ENCODE measurements around the gene CHP2.
"Not testable (repeated sequence)": the region's sequence is repeated elsewhere in the genome, so short reads cannot be mapped to it uniquely, and the experiment has no call there.

Gene CHP2

DNA sequence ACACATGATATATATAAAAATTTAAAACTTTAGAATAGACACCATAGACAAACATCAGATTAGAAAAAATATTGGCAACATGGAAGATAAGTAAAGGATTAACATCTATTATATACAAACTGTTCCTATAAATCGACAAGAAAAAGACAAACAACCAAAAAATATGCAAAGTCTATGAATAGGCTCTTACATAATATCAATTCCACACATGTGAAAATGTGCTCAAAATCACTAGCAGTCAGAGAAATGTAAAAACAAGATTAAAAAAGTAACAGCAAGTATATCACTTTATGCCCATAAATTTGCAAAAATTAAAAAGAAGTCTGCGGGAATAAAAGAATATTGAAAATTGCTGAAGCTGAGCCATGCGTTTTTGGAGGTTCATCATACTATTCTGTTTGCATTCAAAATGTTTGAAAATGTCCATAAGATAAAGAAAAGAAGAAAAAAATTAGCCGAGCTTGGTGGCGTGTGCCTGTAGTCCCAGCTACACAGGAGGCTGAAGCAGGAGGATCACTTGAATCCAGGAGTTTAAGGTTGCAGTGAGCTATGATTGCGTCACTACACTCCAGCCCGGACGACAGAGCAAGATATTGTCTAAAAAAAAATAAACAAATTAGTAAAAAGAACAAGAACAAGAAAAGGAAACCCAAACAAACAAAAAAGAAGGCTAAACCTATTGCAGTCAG lies 30.6 kb upstream of the CHP2 start:
- H3K27ac ChIP-seq (ENCODE audit: low read depth, low read length), result no peak overlapping the region
- H3K27me3 ChIP-seq (ENCODE audit: insufficient read depth, low read length), result no peaks in the 10 kb centered on the region
- no peaks in the 10 kb centered on the region for H3K4me1 ChIP-seq (ENCODE audit: insufficient read depth, low read length)
- no peaks in the 10 kb centered on the region for H3K36me3 ChIP-seq (ENCODE audit: insufficient read depth, low read length)
- no peak overlapping the region for H3K4me3 ChIP-seq (ENCODE audit: low read length)
- WGBS, result 88% methylated on average over 5 of the region's 8 CpGs
- H3K9me3 ChIP-seq (ENCODE audit: insufficient read depth, low read depth, low read length), result no peaks in the 10 kb centered on the region
- H3K9ac ChIP-seq (ENCODE audit: low read depth, low read length), result no peak overlapping the region

DNA sequence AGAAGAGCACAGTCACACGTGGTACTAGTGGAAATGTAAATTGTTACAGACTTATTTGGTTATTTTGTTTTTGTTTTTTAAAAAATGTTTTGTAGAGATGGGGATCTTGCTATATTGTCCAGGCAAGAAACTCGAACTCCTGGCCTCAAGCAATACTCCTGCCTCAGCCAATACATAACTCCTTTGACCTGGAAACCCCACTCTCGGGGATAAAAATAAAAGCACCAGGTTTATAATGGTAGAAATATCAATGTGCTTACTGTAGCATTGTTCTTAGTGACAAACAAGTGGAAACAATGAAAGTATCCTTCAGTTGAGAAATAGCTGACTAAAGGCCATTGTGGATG lies 30.1 kb upstream of the CHP2 start:
- Histone ChIP-seq H3K4me1 (ENCODE audit: insufficient read depth, low read length) (no peaks in the 10 kb centered on the region), H3K9me3 (ENCODE audit: insufficient read depth, low read depth, low read length) (no peaks in the 10 kb centered on the region), H3K9ac (ENCODE audit: low read depth, low read length) (no peak overlapping the region), H3K4me3 (ENCODE audit: low read length) (no peak overlapping the region), H3K27me3 (ENCODE audit: insufficient read depth, low read length) (no peaks in the 10 kb centered on the region), H3K36me3 (ENCODE audit: insufficient read depth, low read length) (no peaks in the 10 kb centered on the region), H3K27ac (ENCODE audit: low read depth, low read length) (no peak overlapping the region)
- 84% methylated on average over 2 of the region's 3 CpGs for WGBS

- Histone ChIP-seq H3K9ac (ENCODE audit: low read depth, low read length) (no peak overlapping the region), H3K9me3 (ENCODE audit: insufficient read depth, low read depth, low read length) (no peaks in the 10 kb centered on the region), H3K36me3 (ENCODE audit: insufficient read depth, low read length) (no peaks in the 10 kb centered on the region), H3K4me3 (ENCODE audit: low read length) (no peak overlapping the region), H3K27me3 (ENCODE audit: insufficient read depth, low read length) (no peaks in the 10 kb centered on the region), H3K4me1 (ENCODE audit: insufficient read depth, low read length) (no peaks in the 10 kb centered on the region), H3K27ac (ENCODE audit: low read depth, low read length) (no peak overlapping the region)
- WGBS, result 91% methylated on average over 3 of the region's 3 CpGs
Measured at GRCh38 chr16:23726710-23727109, 28.1 kb upstream of the CHP2 start.

- H3K27me3 ChIP-seq (ENCODE audit: insufficient read depth, low read length), result no peaks in the 10 kb centered on the region
- 62% methylated on average over 9 of the region's 10 CpGs for WGBS
Measured at GRCh38 chr16:23728112-23728477, 26.7 kb upstream of the CHP2 start.

GRCh38 chr16:23729503-23730424 lies 25.1 kb upstream of the CHP2 start:
- Histone ChIP-seq H3K9me3 (ENCODE audit: insufficient read depth, low read depth, low read length) (no peaks in the 10 kb centered on the region), H3K27me3 (ENCODE audit: insufficient read depth, low read length) (no peaks in the 10 kb centered on the region), H3K27ac (ENCODE audit: low read depth, low read length) (no peak overlapping the region), H3K4me1 (ENCODE audit: insufficient read depth, low read length) (no peaks in the 10 kb centered on the region), H3K4me3 (ENCODE audit: low read length) (no peak overlapping the region), H3K9ac (ENCODE audit: low read depth, low read length) (no peak overlapping the region), H3K36me3 (ENCODE audit: insufficient read depth, low read length) (no peaks in the 10 kb centered on the region)
- WGBS, result 88% methylated on average over 12 of the region's 12 CpGs

More at GRCh38 chr16:23728112-23728477, 26.7 kb upstream of the CHP2 start:
- Histone ChIP-seq H3K27ac (ENCODE audit: low read depth, low read length) (no peak overlapping the region), H3K36me3 (ENCODE audit: insufficient read depth, low read length) (no peaks in the 10 kb centered on the region), H3K9ac (ENCODE audit: low read depth, low read length) (no peak overlapping the region), H3K9me3 (ENCODE audit: insufficient read depth, low read depth, low read length) (no peaks in the 10 kb centered on the region), H3K4me1 (ENCODE audit: insufficient read depth, low read length) (no peaks in the 10 kb centered on the region), H3K4me3 (ENCODE audit: low read length) (no peak overlapping the region)

DNA sequence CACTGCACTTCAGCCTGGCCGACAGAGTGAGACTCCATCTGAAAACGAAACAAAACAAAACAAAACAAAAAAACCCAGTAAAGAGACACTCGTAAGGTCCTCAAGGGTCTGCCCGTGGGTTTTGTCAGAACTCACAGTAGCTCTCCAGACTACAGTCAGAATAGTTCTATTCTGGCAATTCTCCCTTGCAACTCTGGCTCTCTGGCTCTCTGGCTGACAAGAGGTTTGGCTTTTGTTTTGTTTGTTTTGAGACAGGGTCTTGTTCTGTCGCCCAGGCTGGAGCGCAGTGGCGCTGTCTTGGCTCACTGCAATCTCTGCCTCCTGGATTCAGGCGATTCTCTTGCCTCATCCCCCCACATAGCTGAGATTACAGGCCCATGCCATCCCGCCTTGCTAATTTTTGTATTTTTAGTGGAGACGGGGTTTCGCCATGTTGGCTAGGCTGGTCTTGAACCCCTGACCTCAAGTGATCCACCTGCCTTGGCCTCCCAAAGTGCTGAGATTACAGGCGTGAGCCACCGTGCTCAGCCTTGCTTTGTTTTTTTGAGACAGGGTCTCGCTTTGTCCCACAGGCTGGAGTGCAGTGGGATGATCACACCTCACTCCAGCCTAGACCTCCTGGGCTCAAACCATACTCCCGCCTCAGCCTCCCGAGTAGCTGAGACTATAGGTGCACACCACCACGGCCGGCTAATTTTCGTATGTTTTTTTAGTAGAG lies 20.5 kb upstream of the CHP2 start:
- Histone ChIP-seq H3K4me1 (ENCODE audit: insufficient read depth, low read length) (no peaks in the 10 kb centered on the region), H3K27me3 (ENCODE audit: insufficient read depth, low read length) (no peaks in the 10 kb centered on the region), H3K9me3 (ENCODE audit: insufficient read depth, low read depth, low read length) (no peaks in the 10 kb centered on the region), H3K27ac (ENCODE audit: low read depth, low read length) (no peak overlapping the region), H3K36me3 (ENCODE audit: insufficient read depth, low read length) (no peaks in the 10 kb centered on the region), H3K9ac (ENCODE audit: low read depth, low read length) (no peak overlapping the region), H3K4me3 (ENCODE audit: low read length) (no peak overlapping the region)
- WGBS, result 91% methylated on average over 19 of the region's 19 CpGs

GRCh38 chr16:23737423-23738028 lies 17.3 kb upstream of the CHP2 start:
- not testable (repeated sequence) for H3K9ac ChIP-seq (ENCODE audit: low read depth, low read length); H3K9me3 ChIP-seq (ENCODE audit: insufficient read depth, low read depth, low read length); H3K27ac ChIP-seq (ENCODE audit: low read depth, low read length); H3K4me3 ChIP-seq (ENCODE audit: low read length); H3K36me3 ChIP-seq (ENCODE audit: insufficient read depth, low read length); H3K4me1 ChIP-seq (ENCODE audit: insufficient read depth, low read length); H3K27me3 ChIP-seq (ENCODE audit: insufficient read depth, low read length)
- no CpG with 5 or more reads among the region's 1 CpG for WGBS

DNA sequence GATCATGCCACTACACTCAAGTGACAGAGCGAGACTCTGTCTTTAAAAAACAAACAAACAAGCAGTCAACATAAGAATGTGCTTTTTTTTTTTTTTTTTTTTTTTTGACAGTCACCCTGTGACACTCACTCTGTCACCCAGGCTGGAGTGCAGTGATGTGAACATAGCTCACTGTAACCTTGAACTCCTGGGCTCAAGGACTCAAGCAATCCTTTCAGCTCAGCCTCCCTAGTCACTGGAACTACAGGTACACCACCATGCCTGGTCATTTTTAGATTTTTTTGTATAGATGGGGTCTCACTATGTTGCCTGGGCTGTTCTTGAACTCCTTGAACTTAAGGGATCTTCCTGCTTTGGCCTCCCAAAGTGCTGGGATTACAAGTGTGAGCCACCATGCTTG lies 15.3 kb upstream of the CHP2 start:
- WGBS, result 80% methylated on average over 1 of the region's 1 CpG
- H3K9ac ChIP-seq (ENCODE audit: low read depth, low read length), result no peak overlapping the region
- no peaks in the 10 kb centered on the region for H3K27me3 ChIP-seq (ENCODE audit: insufficient read depth, low read length)
- H3K36me3 ChIP-seq (ENCODE audit: insufficient read depth, low read length), result no peaks in the 10 kb centered on the region
- no peak overlapping the region for H3K27ac ChIP-seq (ENCODE audit: low read depth, low read length)
- no peaks in the 10 kb centered on the region for H3K4me1 ChIP-seq (ENCODE audit: insufficient read depth, low read length)
- no peak overlapping the region for H3K4me3 ChIP-seq (ENCODE audit: low read length)
- H3K9me3 ChIP-seq (ENCODE audit: insufficient read depth, low read depth, low read length), result no peaks in the 10 kb centered on the region

DNA sequence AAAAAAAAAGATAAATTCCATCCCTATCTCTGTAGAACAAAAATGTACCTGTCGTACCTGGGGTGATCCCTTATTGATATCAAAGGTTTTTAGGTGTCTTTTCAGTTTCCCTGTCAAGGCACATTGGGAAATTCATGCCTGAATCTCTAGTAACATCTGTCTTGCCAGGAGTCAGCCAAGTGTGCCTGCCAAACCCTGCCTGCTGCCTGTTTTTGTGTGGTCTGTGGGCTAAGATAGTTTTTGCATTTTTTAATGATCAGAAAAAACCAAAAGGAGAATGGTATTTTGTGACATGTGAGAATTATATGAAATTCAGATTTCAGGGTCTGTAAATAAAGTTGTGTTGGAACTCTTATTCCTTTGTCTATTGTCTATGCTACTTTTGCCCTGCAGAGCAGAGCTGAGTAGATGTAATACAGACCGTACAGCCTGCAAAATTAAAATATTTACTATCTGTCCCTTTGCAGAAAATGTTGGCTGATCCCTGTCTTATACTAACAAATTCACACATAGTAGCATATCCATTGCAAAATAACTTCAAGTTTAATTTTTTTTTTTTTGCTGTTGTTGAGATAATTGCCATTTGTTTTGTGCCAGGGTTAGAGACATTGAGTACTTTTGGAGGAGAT lies 13.0 kb upstream of the CHP2 start:
- H3K9me3 ChIP-seq (ENCODE audit: insufficient read depth, low read depth, low read length), result no peaks in the 10 kb centered on the region
- H3K27ac ChIP-seq (ENCODE audit: low read depth, low read length), result no peak overlapping the region
- no peaks in the 10 kb centered on the region for H3K27me3 ChIP-seq (ENCODE audit: insufficient read depth, low read length)
- H3K36me3 ChIP-seq (ENCODE audit: insufficient read depth, low read length), result no peaks in the 10 kb centered on the region
- no peak overlapping the region for H3K9ac ChIP-seq (ENCODE audit: low read depth, low read length)
- WGBS, result 88% methylated on average over 2 of the region's 2 CpGs
- H3K4me3 ChIP-seq (ENCODE audit: low read length), result no peak overlapping the region
- H3K4me1 ChIP-seq (ENCODE audit: insufficient read depth, low read length), result no peaks in the 10 kb centered on the region

DNA sequence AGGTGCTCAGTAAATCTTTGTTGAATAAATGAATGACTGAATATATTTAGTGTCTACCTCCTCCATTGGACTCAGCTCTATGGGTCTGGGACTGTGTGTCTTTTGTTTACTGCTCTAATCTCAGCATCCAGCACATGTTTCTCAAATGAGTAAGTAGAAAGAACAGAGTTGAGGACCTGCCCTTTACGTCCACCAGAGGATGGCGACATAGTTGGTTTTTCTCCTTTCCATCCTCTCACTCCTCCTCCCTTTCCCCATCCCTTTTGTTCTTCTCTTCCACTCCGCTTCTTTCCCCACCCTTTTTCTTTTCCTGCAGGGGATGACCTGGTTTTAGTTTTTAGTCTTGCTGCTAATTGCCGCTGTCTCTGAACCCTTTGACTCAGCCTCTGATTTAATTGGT lies 12.1 kb upstream of the CHP2 start:
- Histone ChIP-seq H3K27ac (ENCODE audit: low read depth, low read length) (no peak overlapping the region), H3K4me1 (ENCODE audit: insufficient read depth, low read length) (no peaks in the 10 kb centered on the region), H3K9me3 (ENCODE audit: insufficient read depth, low read depth, low read length) (no peaks in the 10 kb centered on the region), H3K27me3 (ENCODE audit: insufficient read depth, low read length) (no peaks in the 10 kb centered on the region; the same call in 1 of the 2 replicates), H3K9ac (ENCODE audit: low read depth, low read length) (no peak overlapping the region), H3K36me3 (ENCODE audit: insufficient read depth, low read length) (no peaks in the 10 kb centered on the region), H3K4me3 (ENCODE audit: low read length) (no peak overlapping the region)
- WGBS, result 37% methylated on average over 4 of the region's 4 CpGs

Data from HUES64 (cell line).